GM18520 (cell line): Measurements from ENCODE around the gene FBXW12.

ENCODE experiments used
- ATAC-seq: cut with Tn5 transposase; IDR thresholded peaks from one replicate; pipeline ENCODE4 v1.9.1; 2021; ENCODE audit not compliant: unreplicated experiment

Gene FBXW12

DNA sequence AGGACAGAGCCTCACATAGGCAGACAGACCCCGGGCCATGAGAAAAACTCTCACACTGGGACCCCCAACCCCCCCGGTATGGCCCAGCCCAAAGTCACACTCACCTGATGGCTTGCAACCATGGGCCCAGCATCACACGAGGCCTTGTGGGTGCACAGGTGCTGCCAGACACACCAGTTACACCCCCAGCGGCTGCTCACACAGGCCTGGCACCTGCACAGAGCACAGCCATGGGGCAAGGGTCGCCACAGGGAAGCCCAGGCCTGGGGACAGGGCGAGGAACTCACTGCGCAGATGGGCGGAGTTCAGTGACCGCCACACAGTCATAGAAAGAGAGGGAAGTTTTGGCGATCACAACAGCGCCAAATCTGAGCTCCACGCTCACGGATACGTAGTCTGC lies 48.5 kb downstream of the FBXW12 start:
- no peak for ATAC-seq

GRCh38 chr3:48422272-48422671 lies 50.3 kb downstream of the FBXW12 start:
- no peak for ATAC-seq

DNA sequence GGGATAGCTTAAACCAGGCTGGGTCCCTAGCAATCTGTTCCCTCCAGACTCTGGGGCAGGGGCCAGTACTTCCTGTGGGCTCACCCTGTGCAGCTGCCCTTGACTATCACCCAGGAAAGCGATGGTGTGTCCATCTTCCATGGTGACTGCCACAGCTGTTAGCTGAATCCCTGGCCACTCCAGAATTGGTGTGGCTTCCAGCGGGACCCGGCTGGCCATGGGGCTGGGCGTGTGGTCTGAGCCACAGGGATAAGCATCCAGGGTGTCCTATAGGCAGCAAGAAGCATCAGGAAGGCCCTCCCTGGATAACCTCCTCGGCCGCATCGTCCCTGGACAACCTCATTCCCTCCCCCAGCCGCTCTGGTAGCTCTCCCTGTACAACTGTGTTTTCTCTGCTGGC lies 50.7 kb downstream of the FBXW12 start:
- ATAC-seq, result no peak

DNA sequence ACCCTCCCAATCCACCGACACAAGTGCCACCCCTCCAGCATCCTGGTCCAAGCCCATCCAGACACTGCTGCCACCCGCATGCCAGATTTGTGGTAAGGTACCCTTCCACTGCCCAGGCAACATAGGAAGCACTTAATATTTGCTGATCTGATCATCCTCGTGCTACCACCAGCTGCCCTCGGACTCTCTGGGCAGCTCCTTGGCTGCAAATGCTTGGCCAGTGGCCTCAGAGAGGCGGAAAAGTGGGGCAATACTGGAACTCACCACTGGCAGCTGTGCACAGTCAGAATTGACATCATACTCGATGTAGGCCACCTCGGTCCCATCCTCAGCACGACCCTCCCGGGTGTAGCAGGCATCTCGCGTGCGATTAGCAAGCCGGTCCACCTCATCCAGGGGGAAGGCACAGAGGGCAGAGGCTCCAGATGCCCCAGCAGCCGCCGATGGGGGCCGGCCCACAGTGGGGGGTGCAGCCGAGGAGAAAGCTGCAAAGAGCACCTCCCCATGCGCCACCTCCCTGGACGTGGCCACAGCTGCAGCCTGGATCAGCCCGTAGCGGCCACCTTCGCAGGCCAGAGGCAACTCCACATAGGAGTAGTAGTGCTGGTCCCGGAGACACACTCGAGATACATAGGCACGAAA lies 51.3 kb downstream of the FBXW12 start:
- no peak for ATAC-seq

GRCh38 chr3:48423883-48424695 lies 52.1 kb downstream of the FBXW12 start:
- ATAC-seq, result no peak

GRCh38 chr3:48425281-48425812 lies 53.3 kb downstream of the FBXW12 start:
- no peak for ATAC-seq

GRCh38 chr3:48426401-48426909 lies 54.4 kb downstream of the FBXW12 start:
- ATAC-seq, result no peak

DNA sequence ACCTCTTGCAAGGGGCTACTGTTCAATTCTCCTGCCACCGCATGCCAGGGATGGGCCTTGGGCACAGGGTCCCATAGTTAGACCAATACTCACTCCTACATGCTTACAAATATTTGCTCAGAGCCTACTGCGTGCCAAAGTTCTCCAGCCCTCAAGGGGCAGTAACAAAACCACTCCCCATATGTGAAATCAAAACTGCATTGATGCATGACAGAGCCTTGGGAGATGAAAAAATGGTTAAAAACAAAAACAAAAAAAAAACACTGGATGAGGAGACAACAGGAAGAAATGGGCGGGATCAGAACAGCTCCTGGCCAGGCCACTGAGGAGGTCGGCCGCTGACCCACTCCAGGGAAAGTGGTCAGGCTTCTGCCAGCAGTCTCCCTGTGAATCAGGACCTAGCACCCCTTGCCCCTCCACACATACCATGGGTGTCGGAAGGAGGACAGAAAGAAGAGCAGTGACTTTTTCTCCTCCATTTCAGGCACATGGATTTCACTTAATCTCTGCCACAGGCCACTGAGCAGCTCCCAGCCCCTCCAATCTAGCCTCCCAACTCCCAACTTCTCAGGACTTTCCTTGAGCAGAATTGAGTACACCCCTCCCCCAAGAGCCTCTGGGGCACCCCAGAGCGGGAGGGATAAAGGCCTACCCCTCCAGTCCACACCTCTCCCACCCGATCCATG lies 55.1 kb downstream of the FBXW12 start:
- ATAC-seq, result no peak

DNA sequence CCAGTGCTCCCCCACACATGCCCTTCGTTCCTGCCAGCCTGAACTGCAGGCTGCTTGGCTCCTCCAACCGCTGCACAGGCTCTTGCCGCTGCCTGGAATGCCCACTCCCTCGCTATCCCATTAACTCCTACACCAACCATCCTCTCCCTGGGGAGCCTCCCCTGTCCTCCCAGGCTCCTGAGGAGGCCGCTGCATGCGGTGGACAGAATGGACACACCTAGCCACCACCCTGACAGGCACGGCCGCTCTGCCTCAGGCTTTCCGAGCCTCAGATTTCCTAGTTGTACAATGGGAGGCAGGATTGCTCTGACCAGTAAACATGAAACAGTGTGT lies 55.6 kb downstream of the FBXW12 start:
- no peak for ATAC-seq

DNA sequence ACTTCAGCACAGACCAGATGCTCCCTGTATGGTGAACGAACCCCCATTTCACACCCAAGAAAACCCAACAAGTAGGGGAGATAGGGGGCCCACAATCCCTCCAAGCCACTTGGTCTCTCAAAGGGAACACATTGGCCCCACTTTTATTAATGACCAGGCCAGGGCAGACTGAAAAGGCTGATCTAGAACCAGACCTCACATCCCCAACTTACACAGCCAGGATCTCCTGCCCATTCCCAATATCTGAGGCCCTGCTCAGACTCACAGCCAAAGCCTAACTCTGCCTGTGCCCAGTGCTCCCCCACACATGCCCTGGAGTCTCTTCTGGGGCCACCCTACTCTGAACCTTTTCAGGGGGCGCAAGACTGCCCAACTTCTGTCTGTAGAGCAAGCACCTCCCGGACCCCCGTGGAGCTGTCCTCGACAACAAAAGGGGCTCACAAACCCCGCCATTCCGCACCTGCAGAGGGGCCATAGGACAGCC lies 56.1 kb downstream of the FBXW12 start:
- ATAC-seq, result no peak

GRCh38 chr3:48428572-48429316 lies 56.7 kb downstream of the FBXW12 start:
- no peak for ATAC-seq

DNA sequence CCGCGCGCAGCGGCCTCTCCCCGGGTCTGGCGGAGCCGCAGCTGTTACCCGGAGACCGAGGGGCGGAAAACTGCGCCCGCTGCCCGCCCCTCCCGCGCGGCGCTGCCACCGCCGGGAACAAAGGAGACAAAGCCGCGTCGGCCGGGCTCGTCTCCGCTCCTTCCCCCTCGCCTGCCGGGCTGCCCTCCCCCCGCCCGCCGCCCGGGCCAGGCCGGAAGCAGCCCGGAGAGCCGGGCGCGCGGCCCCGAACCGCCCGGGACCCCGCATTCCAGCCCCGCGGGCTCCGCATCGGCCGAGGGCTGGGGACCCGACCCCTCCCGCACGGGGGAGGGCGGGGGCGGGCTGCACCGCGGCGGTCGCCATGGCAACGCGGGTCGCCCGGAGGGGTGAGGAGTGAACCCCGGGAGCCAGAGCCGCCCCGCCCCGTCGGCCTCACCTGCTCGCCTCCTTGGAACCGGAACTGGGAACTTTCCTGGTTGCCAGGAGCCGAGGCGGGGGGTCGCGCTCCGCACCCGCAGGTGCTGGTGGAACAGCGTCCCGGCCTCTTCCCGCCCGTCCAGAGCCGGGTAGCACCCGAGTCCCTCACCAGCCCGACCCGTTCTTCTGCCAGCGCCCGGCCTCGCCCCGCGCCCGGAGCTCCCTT lies 57.4 kb downstream of the FBXW12 start:
- no peak for ATAC-seq

DNA sequence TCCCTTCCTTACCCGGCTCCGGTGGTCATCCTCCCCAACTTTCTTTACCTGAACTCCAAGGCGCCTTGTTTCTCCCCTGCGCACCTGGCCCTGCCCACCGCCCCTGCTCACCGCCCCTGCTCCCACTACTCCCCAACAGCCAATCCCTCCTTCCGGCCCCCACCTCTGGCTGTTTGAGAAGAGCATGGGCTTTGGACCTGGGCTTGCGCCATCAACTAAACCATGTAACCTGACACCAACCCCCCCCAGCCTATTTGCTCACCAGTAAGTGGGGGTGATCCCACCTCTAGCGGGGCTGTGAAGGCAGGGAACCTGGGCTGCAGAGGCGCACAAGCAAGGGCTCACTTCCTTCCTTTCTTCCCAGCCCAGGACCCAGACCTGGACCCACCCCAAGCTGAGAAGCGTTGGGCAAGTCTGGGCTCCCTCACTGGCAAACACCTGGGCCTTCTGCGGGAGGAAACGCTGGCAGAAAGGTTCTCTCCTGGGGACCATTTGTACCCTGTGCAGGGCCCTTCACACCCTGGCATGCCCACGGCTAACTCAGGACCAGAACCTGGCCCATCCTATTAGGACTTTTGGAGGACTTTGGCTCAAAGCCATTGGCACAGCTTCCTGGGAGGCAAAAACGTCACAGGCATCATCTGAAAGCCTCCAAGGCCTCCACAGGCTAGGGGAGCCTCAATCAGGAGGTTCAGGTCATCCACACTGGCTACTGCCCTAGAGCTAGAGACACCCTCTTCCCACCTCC lies 58.1 kb downstream of the FBXW12 start, which contains the start of gene PLXNB1:
Gene PLXNB1 (minus strand): TSS at position 127 of the 748 bp plus-strand sequence. CDS start 5,475 bp downstream, outside the sequence.
- ATAC-seq, result no peak

- ATAC-seq, result no peak
Observed at GRCh38 chr3:48430708-48431101, 58.7 kb downstream of the FBXW12 start.

- no peak for ATAC-seq
Observed at GRCh38 chr3:48431224-48432029, 59.4 kb downstream of the FBXW12 start.

GRCh38 chr3:48432411-48433371 lies 60.7 kb downstream of the FBXW12 start:
- ATAC-seq, result no peak

DNA sequence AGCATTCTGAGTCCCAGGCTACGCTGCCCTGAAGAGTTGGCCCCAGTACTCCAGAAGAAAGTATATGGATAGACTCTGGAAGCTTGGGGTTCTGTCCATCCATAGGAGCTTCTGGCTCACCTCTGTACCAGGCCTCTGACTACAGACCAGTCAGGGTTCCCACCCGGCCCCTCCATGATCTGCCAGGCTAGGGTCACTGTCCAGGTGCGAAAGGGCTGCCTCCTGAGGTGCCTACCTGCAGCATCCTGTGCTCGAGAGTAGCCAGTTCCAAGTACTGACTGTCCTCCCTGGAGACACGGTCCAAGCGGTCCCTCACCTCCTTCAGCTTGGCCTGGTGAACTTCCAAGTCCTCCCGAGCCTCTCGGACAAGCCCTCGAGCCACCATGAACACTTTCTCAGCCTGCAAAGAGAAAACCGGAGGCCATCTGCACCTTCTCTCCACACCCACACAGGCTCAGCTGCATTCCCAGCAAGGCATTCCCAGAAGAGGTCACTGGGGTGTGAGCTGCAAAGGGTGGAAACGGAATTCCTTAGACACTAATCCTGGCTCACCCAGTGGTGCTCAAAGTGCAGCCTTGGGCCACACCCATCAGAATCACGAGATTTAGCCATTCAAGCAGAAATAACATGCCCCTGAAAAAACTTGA lies 61.6 kb downstream of the FBXW12 start:
- no peak for ATAC-seq
